ENCODE measurements around the gene PRM3.

GRCh38 chr16:11276143-11276895 is 2.9 kb upstream of the PRM3 start, which contains the start of gene PRM2:
- TF ChIP-seq FOXA1 (IDR thresholded peaks at IDR 0.05) (no peak), ARNT (IDR thresholded peaks at IDR 0.05) (no peak), SP1 (IDR thresholded peaks at IDR 0.05) (no peak), ELF4 (IDR thresholded peaks at IDR 0.05) (no peak)
